Measurements from ENCODE around the gene ZFP57. TPM values are rescaled to one million over a fixed set of nuclear protein-coding genes. Genes with fewer than 3 reads are reported as not detected.
A peak's percentile ranks its signal among the peaks of the same experiment; 100 is the strongest.

Gene ZFP57
- total and polyA plus RNA-seq, 8 donors = 0.08 TPM; not detected in 7

DNA sequence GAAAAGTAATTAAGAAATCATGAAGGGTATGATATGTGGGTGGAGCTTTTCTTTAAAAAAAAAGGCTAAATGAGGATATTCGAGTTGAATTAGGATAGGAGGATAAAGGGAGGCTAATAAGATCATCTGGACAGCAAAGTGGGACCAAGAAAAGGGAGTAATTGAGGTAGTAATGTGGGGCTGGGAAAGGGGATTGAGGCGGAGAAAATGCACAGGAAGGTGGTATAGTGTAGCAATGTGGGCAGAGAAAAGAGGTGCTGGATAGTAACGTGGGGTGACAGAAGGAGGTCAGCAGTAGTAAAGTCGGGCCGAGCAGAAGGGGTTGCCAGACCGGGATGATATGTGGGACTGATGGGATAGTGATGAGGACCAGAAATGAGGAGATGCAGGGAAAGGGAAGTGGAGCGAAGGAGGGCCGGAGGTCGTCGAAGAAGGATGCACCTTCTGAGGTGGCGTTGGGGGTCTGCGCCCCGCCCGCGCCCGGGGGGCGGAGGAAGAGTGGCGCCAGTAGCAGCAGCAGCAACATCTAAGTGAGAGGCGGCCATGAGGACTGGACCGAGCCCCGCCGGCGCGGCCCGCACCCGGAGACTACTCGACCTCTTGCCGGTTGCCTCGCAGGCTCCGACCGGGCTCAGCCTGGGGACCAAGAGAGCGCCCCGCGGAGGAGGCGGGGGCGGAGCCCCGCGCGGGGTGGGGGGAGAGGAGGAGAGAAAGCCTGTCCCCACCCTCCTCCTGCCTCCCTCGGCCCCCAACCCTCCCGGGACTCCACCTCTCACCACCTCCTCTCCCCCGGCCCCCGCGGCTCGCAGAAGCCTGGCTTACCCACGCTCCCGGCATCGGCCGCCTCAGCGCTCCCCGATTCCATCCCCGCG lies 48.9 kb downstream of the ZFP57 start:
- intact Hi-C loops (cut with DNase I; ENCODE audit: low total_unique reads) = no loop called here
- Histone ChIP-seq H3K27ac (peak overlapping the region; percentile 45 to 85 (median 85)), H3K36me3 (no peaks in the 10 kb centered on the region), H3K4me3 (peak overlapping the region; percentile 76 to 95 (median 83)), H3K27me3 (peaks cover 0 to 39% (median 0%) of the 10 kb centered on the region in 3 donors), H3K4me1 (peaks cover 30 to 65% (median 51%) of the 10 kb centered on the region in 4 donors), H3K9me3 (no peaks in the 10 kb centered on the region)
- WGBS, 5 donors = 3 to 10% (median 5%) methylated on average over 18 to 53 of the region's 53 CpGs
- TF ChIP-seq, protein P1, sequence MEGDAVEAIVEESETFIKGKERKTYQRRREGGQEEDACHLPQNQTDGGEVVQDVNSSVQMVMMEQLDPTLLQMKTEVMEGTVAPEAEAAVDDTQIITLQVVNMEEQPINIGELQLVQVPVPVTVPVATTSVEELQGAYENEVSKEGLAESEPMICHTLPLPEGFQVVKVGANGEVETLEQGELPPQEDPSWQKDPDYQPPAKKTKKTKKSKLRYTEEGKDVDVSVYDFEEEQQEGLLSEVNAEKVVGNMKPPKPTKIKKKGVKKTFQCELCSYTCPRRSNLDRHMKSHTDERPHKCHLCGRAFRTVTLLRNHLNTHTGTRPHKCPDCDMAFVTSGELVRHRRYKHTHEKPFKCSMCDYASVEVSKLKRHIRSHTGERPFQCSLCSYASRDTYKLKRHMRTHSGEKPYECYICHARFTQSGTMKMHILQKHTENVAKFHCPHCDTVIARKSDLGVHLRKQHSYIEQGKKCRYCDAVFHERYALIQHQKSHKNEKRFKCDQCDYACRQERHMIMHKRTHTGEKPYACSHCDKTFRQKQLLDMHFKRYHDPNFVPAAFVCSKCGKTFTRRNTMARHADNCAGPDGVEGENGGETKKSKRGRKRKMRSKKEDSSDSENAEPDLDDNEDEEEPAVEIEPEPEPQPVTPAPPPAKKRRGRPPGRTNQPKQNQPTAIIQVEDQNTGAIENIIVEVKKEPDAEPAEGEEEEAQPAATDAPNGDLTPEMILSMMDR (IDR thresholded peaks at IDR 0.05) = no peak
- TF ChIP-seq POLR2A (IDR thresholded peaks at IDR 0.05) (no peak), EP300 (IDR thresholded peaks at IDR 0.05) (no peak), POLR2AphosphoS5 (IDR thresholded peaks at IDR 0.05) (no peak)
- DNase-seq = peak; percentile 54 to 84

DNA sequence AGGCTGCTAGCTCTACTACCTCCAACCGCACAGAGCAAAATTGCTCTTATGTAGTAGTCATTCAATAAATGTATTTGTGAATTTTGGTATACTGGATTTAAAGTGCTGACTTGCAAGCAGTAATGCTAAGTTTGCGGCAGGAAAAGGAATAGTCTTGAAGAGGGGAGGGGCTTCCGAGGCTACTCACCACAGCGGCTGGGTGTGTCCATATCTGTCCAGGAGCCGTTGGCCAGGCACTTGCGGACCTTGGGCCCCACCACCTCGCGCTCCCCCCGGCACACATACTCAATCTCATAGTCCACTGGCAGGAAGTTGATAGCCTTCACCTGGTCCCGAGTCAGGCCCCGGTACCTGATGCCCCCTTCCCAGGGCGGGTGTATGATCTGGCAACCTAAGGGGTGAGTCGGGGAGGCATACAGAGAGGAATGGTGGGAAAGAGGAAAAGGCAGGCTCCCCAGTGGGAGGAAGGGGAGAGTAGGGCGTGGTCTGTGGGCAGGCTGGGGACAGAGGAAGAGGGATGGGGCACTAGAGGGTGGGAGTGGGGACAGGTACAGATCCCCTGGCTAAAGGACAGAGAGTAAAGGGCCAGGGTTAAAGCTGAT lies 49.6 kb downstream of the ZFP57 start:
- Histone ChIP-seq H3K27ac (no peak overlapping the region), H3K9me3 (no peaks in the 10 kb centered on the region), H3K27me3 (peaks cover 0 to 41% (median 0%) of the 10 kb centered on the region in 3 donors), H3K4me3 (peak overlapping the region in 3 of 4 donors; percentile 76 to 95 (median 84)), H3K36me3 (no peaks in the 10 kb centered on the region), H3K4me1 (peaks cover 31 to 69% (median 53%) of the 10 kb centered on the region in 4 donors)
- peak in 1 of 2 donors; percentile 42 for DNase-seq
- intact Hi-C loops (cut with DNase I; ENCODE audit: low total_unique reads) = no loop called here
- WGBS, 5 donors = 52 to 71% (median 57%) methylated on average over 14 of the region's 14 CpGs
- TF ChIP-seq POLR2A (IDR thresholded peaks at IDR 0.05) = no peak
- TF ChIP-seq POLR2AphosphoS5 (IDR thresholded peaks at IDR 0.05) = no peak
- TF ChIP-seq, protein P1 (IDR thresholded peaks at IDR 0.05) = no peak
- no peak for TF ChIP-seq EP300 (IDR thresholded peaks at IDR 0.05)

DNA sequence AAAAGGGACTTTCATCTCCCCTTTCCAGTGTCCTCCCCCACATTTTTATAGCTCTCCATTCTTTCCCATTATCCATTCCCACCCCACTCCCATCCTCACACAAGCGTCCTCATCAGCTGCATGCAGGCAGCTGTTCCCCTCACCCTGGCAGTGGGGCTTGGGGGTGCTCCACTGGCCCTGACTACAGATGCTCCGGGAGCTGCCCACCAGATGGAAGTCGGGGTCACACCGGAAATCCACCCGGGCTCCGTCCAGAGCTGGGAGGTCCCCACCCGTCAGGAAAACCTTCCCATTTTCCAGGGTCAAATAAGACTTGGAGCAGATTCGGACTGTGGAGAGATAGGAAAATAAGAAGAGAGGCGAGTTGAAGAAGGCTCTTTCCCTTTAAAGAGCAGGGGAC lies 50.6 kb downstream of the ZFP57 start:
- WGBS, 5 donors = 84 to 88% (median 87%) methylated on average over 9 of the region's 9 CpGs
- no peak overlapping the region for H3K4me3 ChIP-seq
- H3K36me3 ChIP-seq = no peaks in the 10 kb centered on the region
- intact Hi-C loops (cut with DNase I; ENCODE audit: low total_unique reads) = no loop called here
- no peaks in the 10 kb centered on the region for H3K9me3 ChIP-seq
- no peak overlapping the region for H3K27ac ChIP-seq
- TF ChIP-seq POLR2AphosphoS5 (IDR thresholded peaks at IDR 0.05) (no peak), POLR2A (IDR thresholded peaks at IDR 0.05) (no peak), EP300 (IDR thresholded peaks at IDR 0.05) (no peak)
- TF ChIP-seq, protein P1 (IDR thresholded peaks at IDR 0.05) = no peak
- peaks cover 31 to 69% (median 53%) of the 10 kb centered on the region in 4 donors for H3K4me1 ChIP-seq
- peaks cover 0 to 41% (median 0%) of the 10 kb centered on the region in 3 donors for H3K27me3 ChIP-seq
- DNase-seq = no peak

DNA sequence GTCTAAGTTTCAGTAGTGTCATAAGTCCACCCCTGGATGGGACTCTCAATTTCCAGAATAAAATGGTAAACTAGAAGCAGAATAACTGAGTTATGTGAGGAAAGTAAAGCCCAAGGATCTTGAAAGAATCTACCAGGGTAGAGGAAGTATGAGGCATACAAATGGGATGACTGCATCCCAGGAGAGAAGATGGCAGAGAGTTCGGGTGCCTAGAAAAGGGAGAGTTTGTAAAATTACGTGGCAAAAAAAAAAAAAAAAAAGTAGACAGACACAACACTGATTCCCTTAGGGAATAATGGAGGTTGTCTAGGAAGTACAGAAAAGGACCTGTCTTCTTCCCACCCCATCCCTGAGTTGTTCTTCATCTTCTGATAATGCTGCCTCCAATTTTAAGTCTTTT lies 51.4 kb downstream of the ZFP57 start:
- H3K4me3 ChIP-seq = no peak overlapping the region
- TF ChIP-seq POLR2A (IDR thresholded peaks at IDR 0.05) = no peak
- TF ChIP-seq, protein P1 (IDR thresholded peaks at IDR 0.05) = no peak
- TF ChIP-seq EP300 (IDR thresholded peaks at IDR 0.05) = no peak
- TF ChIP-seq POLR2AphosphoS5 (IDR thresholded peaks at IDR 0.05) = no peak
- peaks cover 31 to 69% (median 53%) of the 10 kb centered on the region in 4 donors for H3K4me1 ChIP-seq
- intact Hi-C loops (cut with DNase I; ENCODE audit: low total_unique reads) = no loop called here
- H3K36me3 ChIP-seq = no peaks in the 10 kb centered on the region
- no peaks in the 10 kb centered on the region for H3K9me3 ChIP-seq
- no peak overlapping the region for H3K27ac ChIP-seq
- H3K27me3 ChIP-seq = peaks cover 0 to 41% (median 0%) of the 10 kb centered on the region in 3 donors
- 79 to 89% (median 84%) methylated on average over 2 of the region's 2 CpGs for WGBS, 5 donors
- no peak for DNase-seq
